Neuronal stem cell (in vitro differentiated cells): ENCODE data around the gene AVP. TPM values are rescaled to one million over a fixed set of nuclear protein-coding genes. Genes with fewer than 3 reads are reported as not detected.
A peak's percentile ranks its signal among the peaks of the same experiment; 100 is the strongest.

ENCODE experiments used
- DNase-seq: peaks from one replicate; pipeline ENCODE4 v3.0.0-alpha.2; 2013; ENCODE audit warnings: low spot score
- H2AFZ ChIP-seq: one replicate; pipeline ENCODE4 v1.6.1; 2013; ENCODE audit warnings: mild to moderate bottlenecking, low read length, inconsistent platforms
- H2AK5ac ChIP-seq: 2 replicates; pipeline ENCODE4 v1.6.1; 2013; ENCODE audit warnings: low read depth, mild to moderate bottlenecking, inconsistent platforms, low read length, moderate library complexity, mixed read lengths
- H2BK120ac ChIP-seq: 2 replicates; pipeline ENCODE4 v1.6.1; 2013; ENCODE audit warnings: low read depth, mild to moderate bottlenecking, inconsistent platforms, low read length, moderate library complexity, mixed read lengths
- H2BK12ac ChIP-seq: one replicate; pipeline ENCODE4 v1.6.1; 2013; ENCODE audit warnings: low read length, inconsistent platforms
- H2BK15ac ChIP-seq: 2 replicates; pipeline ENCODE4 v1.6.1; 2013; ENCODE audit warnings: mild to moderate bottlenecking, low read length, inconsistent platforms, mixed read lengths
- H2BK5ac ChIP-seq: one replicate; pipeline ENCODE4 v1.6.1; 2013; ENCODE audit warnings: inconsistent platforms, mild to moderate bottlenecking, low read length, moderate library complexity
- H3K14ac ChIP-seq: one replicate; pipeline ENCODE4 v1.6.1; 2013; ENCODE audit warnings: low read length, inconsistent platforms
- H3K18ac ChIP-seq: 2 replicates; pipeline ENCODE4 v1.6.1; 2013; ENCODE audit warnings: low read length, inconsistent platforms
- H3K23ac ChIP-seq: 2 replicates; pipeline ENCODE4 v1.6.1; 2013; ENCODE audit warnings: low read depth, mild to moderate bottlenecking, mixed read lengths, low read length, inconsistent platforms; ENCODE audit not compliant: poor library complexity
- H3K27ac ChIP-seq: replicated peaks from 3 replicates; pipeline ENCODE4 v1.5.1; 2013; ENCODE audit warnings: low read length, inconsistent platforms
- H3K27me3 ChIP-seq, 3 experiments: 2 replicates each; pipeline ENCODE4 v1.6.1; 2013; ENCODE audit warnings: low read length in 3 of 3, mild to moderate bottlenecking in 2 of 3, inconsistent platforms in 1 of 3, low read depth in 1 of 3, mixed read lengths in 1 of 3, moderate library complexity in 1 of 3; ENCODE audit not compliant: control insufficient read depth in 3 of 3, insufficient read depth in 3 of 3
- H3K36me3 ChIP-seq, 2 donors: replicated peaks in 1 of 2; 2 replicates each; pipeline ENCODE4 v1.6.1; 2013; ENCODE audit warnings: low read length in 2 of 2; ENCODE audit not compliant: control insufficient read depth in 2 of 2, insufficient read depth in 2 of 2
- H3K4ac ChIP-seq: 2 replicates; pipeline ENCODE4 v1.6.1; 2013; ENCODE audit warnings: inconsistent platforms, mild to moderate bottlenecking, low read length, moderate library complexity
- H3K4me1 ChIP-seq, 2 donors: 1 replicate in 1 of 2; 2 replicates in 1 of 2; pipeline ENCODE4 v1.6.1; 2013; ENCODE audit warnings: low read length in 2 of 2, low read depth in 1 of 2; ENCODE audit not compliant: control insufficient read depth in 2 of 2, insufficient read depth in 1 of 2
- H3K4me2 ChIP-seq: one replicate; pipeline ENCODE4 v1.6.1; 2013; ENCODE audit warnings: mild to moderate bottlenecking, low read length, inconsistent platforms; ENCODE audit not compliant: insufficient read depth, poor library complexity, severe bottlenecking
- H3K4me3 ChIP-seq, 2 donors: 2 replicates each; pipeline ENCODE4 v1.5.1; 2013; ENCODE audit warnings: low read length in 2 of 2, mild to moderate bottlenecking in 2 of 2, inconsistent platforms in 1 of 2, moderate library complexity in 1 of 2
- H3K79me1 ChIP-seq: one replicate; pipeline ENCODE4 v1.6.1; 2013; ENCODE audit warnings: low read depth, mild to moderate bottlenecking, inconsistent platforms, low read length, moderate library complexity
- H3K9ac ChIP-seq: one replicate; pipeline ENCODE4 v1.6.1; 2013; ENCODE audit warnings: mild to moderate bottlenecking, low read depth, low read length, inconsistent platforms; ENCODE audit not compliant: poor library complexity
- H3K9me3 ChIP-seq, 2 donors: replicated peaks in 1 of 2; 2 replicates each; pipeline versions ENCODE3 to v1.6.1; 2013; ENCODE audit warnings: low read length in 2 of 2, mild to moderate bottlenecking in 2 of 2, inconsistent platforms in 1 of 2, low read depth in 1 of 2, mixed read lengths in 1 of 2, moderate library complexity in 1 of 2; ENCODE audit not compliant: control insufficient read depth in 2 of 2, insufficient read depth in 1 of 2
- H4K8ac ChIP-seq: one replicate; pipeline ENCODE4 v1.6.1; 2013; ENCODE audit warnings: low read depth, mild to moderate bottlenecking, inconsistent platforms, low read length, moderate library complexity
- H4K91ac ChIP-seq: one replicate; pipeline ENCODE4 v1.6.1; 2013; ENCODE audit warnings: low read length, low read depth, mild to moderate bottlenecking, inconsistent platforms; ENCODE audit not compliant: poor library complexity
- WGBS, 2 donors: extraction: QIAGEN DNeasy Blood & Tissue Kit; methylation state at CpG; one replicate each; pipeline ENCODE4 v1.1.7; 2013; ENCODE audit warnings: missing lambda C conversion rate in 2 of 2, mixed read lengths in 1 of 2; ENCODE audit not compliant: insufficient read length in 2 of 2, insufficient replicate concordance in 1 of 2; ENCODE audit errors: extremely low coverage in 2 of 2; 5-methylcytosine and 5-hydroxymethylcytosine counted together
- polyA plus RNA-seq, 2 experiments: library from polyadenylated mRNA; stranded (reverse); fragments of 200-250 nt; gene quantifications; one replicate each; pipeline ENCODE4 v1.2.3, GENCODE V29; 2013

The AVP gene
- polyA plus RNA-seq (2013, experiment 1 of 2): not detected
- polyA plus RNA-seq (2013, experiment 2 of 2): 0.07 TPM

GRCh38 chr20:3084283-3084985 is at the start of gene AVP:
AVP (minus strand) TSS chr20:3084724; CDS start chr20:3084674, 50 bp downstream.
- Histone ChIP-seq H4K91ac (no peak within 1 kb of the TSS), H3K9me3 (no peaks in the 10 kb centered on the region), H3K9ac (peak within 1 kb of the TSS; percentile 44), H3K4me1 (peaks cover 0 to 4% of the 10 kb centered on the region in 2 donors), H3K36me3 (no peaks in the 10 kb centered on the region), H2BK12ac (peak within 1 kb of the TSS; percentile 41), H3K79me1 (no peaks in the 10 kb centered on the region), H2AFZ (peak within 1 kb of the TSS; percentile 84), H3K4ac (peak within 1 kb of the TSS; percentile 89), H3K27me3 (peaks cover 11 to 58% (median 35%) of the 10 kb centered on the region in 3 experiments), H3K23ac (peak within 1 kb of the TSS; percentile 89), H2BK15ac (no peak within 1 kb of the TSS), H3K4me2 (no peak within 1 kb of the TSS), H4K8ac (no peak within 1 kb of the TSS), H3K27ac (no peak within 1 kb of the TSS), H2BK5ac (no peak within 1 kb of the TSS), H3K14ac (peak within 1 kb of the TSS; percentile 21), H2AK5ac (peak within 1 kb of the TSS; percentile 81), H2BK120ac (no peak within 1 kb of the TSS), H3K4me3 (peak within 1 kb of the TSS in 1 of 2 donors; percentile 63), H3K18ac (peak within 1 kb of the TSS; percentile 83)
- DNase-seq: no peak
- WGBS, 2 donors: no CpG with 5 or more reads among the region's 28 CpGs

GRCh38 chr20:3134151-3134550 is 49.6 kb upstream of the AVP start:
- Histone ChIP-seq H3K4ac (no peak overlapping the region), H3K27ac (no peak overlapping the region), H2AK5ac (no peak overlapping the region), H3K23ac (no peak overlapping the region), H2BK5ac (no peak overlapping the region), H3K9ac (no peak overlapping the region), H3K4me1 (no peaks in the 10 kb centered on the region), H3K14ac (no peak overlapping the region), H3K79me1 (no peaks in the 10 kb centered on the region), H2BK120ac (no peak overlapping the region), H3K18ac (no peak overlapping the region), H3K36me3 (peaks cover 0 to 13% of the 10 kb centered on the region in 2 donors), H3K27me3 (no peaks in the 10 kb centered on the region), H4K91ac (no peak overlapping the region), H3K9me3 (no peaks in the 10 kb centered on the region), H4K8ac (no peak overlapping the region), H2AFZ (no peak overlapping the region), H2BK15ac (no peak overlapping the region), H3K4me3 (no peak overlapping the region), H3K4me2 (no peak overlapping the region), H2BK12ac (no peak overlapping the region)
- no CpG with 5 or more reads among the region's 3 CpGs for WGBS, 2 donors
- no peak for DNase-seq

- H3K9ac ChIP-seq: no peak overlapping the region
- H3K9me3 ChIP-seq: no peaks in the 10 kb centered on the region
- H2BK12ac ChIP-seq: no peak overlapping the region
- no peak overlapping the region for H3K4ac ChIP-seq
- DNase-seq: no peak
- H3K27me3 ChIP-seq: no peaks in the 10 kb centered on the region
- H2AFZ ChIP-seq: no peak overlapping the region
- H2AK5ac ChIP-seq: no peak overlapping the region
- H3K27ac ChIP-seq: no peak overlapping the region
- no peak overlapping the region for H2BK5ac ChIP-seq
- H3K79me1 ChIP-seq: no peaks in the 10 kb centered on the region
- no peak overlapping the region for H2BK120ac ChIP-seq
- H3K4me3 ChIP-seq: no peak overlapping the region
- WGBS, 2 donors: no CpG with 5 or more reads among the region's 2 CpGs
- H3K4me1 ChIP-seq: no peaks in the 10 kb centered on the region
- no peak overlapping the region for H4K91ac ChIP-seq
- no peak overlapping the region for H4K8ac ChIP-seq
- H3K36me3 ChIP-seq: peaks cover 0 to 6% of the 10 kb centered on the region in 2 donors
- H2BK15ac ChIP-seq: no peak overlapping the region
- H3K18ac ChIP-seq: no peak overlapping the region
- H3K23ac ChIP-seq: no peak overlapping the region
- no peak overlapping the region for H3K14ac ChIP-seq
- H3K4me2 ChIP-seq: no peak overlapping the region
Measured at GRCh38 chr20:3133155-3133554, 48.6 kb upstream of the AVP start.

- Histone ChIP-seq H3K4me3 (no peak overlapping the region), H3K18ac (no peak overlapping the region), H2BK12ac (no peak overlapping the region), H3K79me1 (no peaks in the 10 kb centered on the region), H2BK15ac (no peak overlapping the region), H3K9ac (no peak overlapping the region), H3K4ac (no peak overlapping the region), H3K27me3 (no peaks in the 10 kb centered on the region), H3K4me2 (no peak overlapping the region), H3K4me1 (no peaks in the 10 kb centered on the region), H3K27ac (no peak overlapping the region), H3K23ac (no peak overlapping the region), H2BK120ac (no peak overlapping the region), H3K9me3 (peaks cover 0 to 3% of the 10 kb centered on the region in 2 donors), H3K14ac (no peak overlapping the region), H4K91ac (no peak overlapping the region), H4K8ac (no peak overlapping the region), H2AFZ (no peak overlapping the region), H3K36me3 (no peaks in the 10 kb centered on the region), H2BK5ac (no peak overlapping the region), H2AK5ac (no peak overlapping the region)
- no peak for DNase-seq
- no CpG with 5 or more reads among the region's 2 CpGs for WGBS, 2 donors
Measured at GRCh38 chr20:3130051-3130600, 45.6 kb upstream of the AVP start.
